Measurements from ENCODE around the gene SCN9A.

DNA sequence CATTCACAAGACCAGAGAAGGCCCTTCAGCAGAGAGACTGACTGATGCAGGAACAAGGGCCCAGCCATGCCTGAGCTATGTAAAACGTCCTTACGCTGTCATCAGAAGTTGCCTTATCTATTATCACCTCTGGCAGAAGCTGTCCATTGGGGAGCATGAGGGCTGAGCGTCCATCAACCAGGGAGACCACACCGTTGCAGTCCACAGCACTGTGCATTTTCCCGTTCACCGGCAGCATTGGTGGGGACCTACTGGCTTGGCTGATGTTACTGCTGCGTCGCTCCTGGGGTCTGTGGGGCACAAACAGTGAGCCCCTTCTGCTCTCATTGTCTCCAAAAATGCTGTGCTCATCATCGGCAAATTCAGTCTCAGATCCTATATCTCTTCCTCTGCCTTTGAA is 91.4 kb downstream of the SCN9A start:
- TF ChIP-seq POLR2AphosphoS5 (IDR thresholded peaks at IDR 0.05): no peak
- TF ChIP-seq, protein P1, sequence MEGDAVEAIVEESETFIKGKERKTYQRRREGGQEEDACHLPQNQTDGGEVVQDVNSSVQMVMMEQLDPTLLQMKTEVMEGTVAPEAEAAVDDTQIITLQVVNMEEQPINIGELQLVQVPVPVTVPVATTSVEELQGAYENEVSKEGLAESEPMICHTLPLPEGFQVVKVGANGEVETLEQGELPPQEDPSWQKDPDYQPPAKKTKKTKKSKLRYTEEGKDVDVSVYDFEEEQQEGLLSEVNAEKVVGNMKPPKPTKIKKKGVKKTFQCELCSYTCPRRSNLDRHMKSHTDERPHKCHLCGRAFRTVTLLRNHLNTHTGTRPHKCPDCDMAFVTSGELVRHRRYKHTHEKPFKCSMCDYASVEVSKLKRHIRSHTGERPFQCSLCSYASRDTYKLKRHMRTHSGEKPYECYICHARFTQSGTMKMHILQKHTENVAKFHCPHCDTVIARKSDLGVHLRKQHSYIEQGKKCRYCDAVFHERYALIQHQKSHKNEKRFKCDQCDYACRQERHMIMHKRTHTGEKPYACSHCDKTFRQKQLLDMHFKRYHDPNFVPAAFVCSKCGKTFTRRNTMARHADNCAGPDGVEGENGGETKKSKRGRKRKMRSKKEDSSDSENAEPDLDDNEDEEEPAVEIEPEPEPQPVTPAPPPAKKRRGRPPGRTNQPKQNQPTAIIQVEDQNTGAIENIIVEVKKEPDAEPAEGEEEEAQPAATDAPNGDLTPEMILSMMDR (IDR thresholded peaks at IDR 0.05): no peak
- TF ChIP-seq POLR2A (IDR thresholded peaks at IDR 0.05): no peak
